ENCODE results near the gene EFCAB9. TPM values are rescaled to one million over a fixed set of nuclear protein-coding genes. Genes with fewer than 3 reads are reported as not detected.

Gene EFCAB9
- total RNA-seq, 4 donors from 2014 or later: not detected

- Histone ChIP-seq H3K4me3 (no peak overlapping the region), H3K9me3 (no peaks in the 10 kb centered on the region), H3K27me3 (no peaks in the 10 kb centered on the region), H3K27ac (peak overlapping the region in 3 of 4 donors; percentile 53 to 73 (median 66)), H3K4me1 (peaks cover 0 to 68% (median 32%) of the 10 kb centered on the region in 3 donors), H3K36me3 (no peaks in the 10 kb centered on the region)
- 51% methylated on average over 6 of the region's 13 CpGs; no CpG with 5 or more reads in 1 of the 2 donors for WGBS, 2 donors (ENCODE audit: low coverage in 1 of 2)
- peak; percentile 52 for ATAC-seq
- TF ChIP-seq POLR2A (IDR thresholded peaks at IDR 0.05) (no peak), CTCF (IDR thresholded peaks at IDR 0.05) (no peak), EP300 (IDR thresholded peaks at IDR 0.05) (no peak), POLR2AphosphoS5 (IDR thresholded peaks at IDR 0.05) (no peak)
Measured at GRCh38 chr5:172164769-172165212, 29.2 kb upstream of the EFCAB9 start.

- Histone ChIP-seq H3K36me3 (no peaks in the 10 kb centered on the region), H3K9me3 (no peaks in the 10 kb centered on the region), H3K27ac (peak overlapping the region in 3 of 4 donors; percentile 53 to 73 (median 66)), H3K4me1 (peaks cover 0 to 68% (median 32%) of the 10 kb centered on the region in 3 donors), H3K27me3 (no peaks in the 10 kb centered on the region), H3K4me3 (no peak overlapping the region)
- TF ChIP-seq CTCF (IDR thresholded peaks at IDR 0.05) (no peak), POLR2AphosphoS5 (IDR thresholded peaks at IDR 0.05) (no peak), POLR2A (IDR thresholded peaks at IDR 0.05) (no peak), EP300 (IDR thresholded peaks at IDR 0.05) (no peak)
- whole genome bisulfite sequencing, 2 donors (ENCODE audit: low coverage in 1 of 2): 86 to 100% methylated on average over 3 to 6 of the region's 7 CpGs
- ATAC-seq: no peak
Measured at GRCh38 chr5:172165465-172165864, 28.5 kb upstream of the EFCAB9 start.

- H3K4me3 ChIP-seq: no peak overlapping the region
- ATAC-seq: no peak
- H3K36me3 ChIP-seq: no peaks in the 10 kb centered on the region
- H3K9me3 ChIP-seq: no peaks in the 10 kb centered on the region
- WGBS, 2 donors (ENCODE audit: low coverage in 1 of 2): 48 to 69% methylated on average over 4 to 6 of the region's 16 CpGs
- peak overlapping the region in 3 of 4 donors; percentile 45 to 66 (median 59) for H3K27ac ChIP-seq
- no peak for TF ChIP-seq POLR2AphosphoS5 (IDR thresholded peaks at IDR 0.05)
- TF ChIP-seq EP300 (IDR thresholded peaks at IDR 0.05): no peak
- TF ChIP-seq CTCF (IDR thresholded peaks at IDR 0.05): no peak
- TF ChIP-seq POLR2A (IDR thresholded peaks at IDR 0.05): no peak
- peaks cover 0 to 68% (median 32%) of the 10 kb centered on the region in 3 donors for H3K4me1 ChIP-seq
- no peaks in the 10 kb centered on the region for H3K27me3 ChIP-seq
Measured at GRCh38 chr5:172166030-172166826, 27.7 kb upstream of the EFCAB9 start.

- Histone ChIP-seq H3K27ac (peak overlapping the region in 3 of 4 donors; percentile 59 to 66 (median 59)), H3K9me3 (no peaks in the 10 kb centered on the region), H3K36me3 (no peaks in the 10 kb centered on the region), H3K4me1 (peaks cover 0 to 64% (median 32%) of the 10 kb centered on the region in 3 donors), H3K4me3 (no peak overlapping the region), H3K27me3 (no peaks in the 10 kb centered on the region)
- ATAC-seq: peak; percentile 59
- TF ChIP-seq POLR2AphosphoS5 (IDR thresholded peaks at IDR 0.05): no peak
- TF ChIP-seq CTCF (IDR thresholded peaks at IDR 0.05): no peak
- TF ChIP-seq EP300 (IDR thresholded peaks at IDR 0.05): no peak
- no peak for TF ChIP-seq POLR2A (IDR thresholded peaks at IDR 0.05)
- whole genome bisulfite sequencing, 2 donors (ENCODE audit: low coverage in 1 of 2): 75% methylated on average over 2 of the region's 7 CpGs; no CpG with 5 or more reads in 1 of the 2 donors
Measured at GRCh38 chr5:172167895-172168294, 26.1 kb upstream of the EFCAB9 start.
